Stomach (tissue), 9 donors: ENCODE measurements around the gene ABHD2. TPM values are rescaled to one million over a fixed set of nuclear protein-coding genes. Genes with fewer than 3 reads are reported as not detected.
A peak's percentile ranks its signal among the peaks of the same experiment; 100 is the strongest.
"Not testable (repeated sequence)": the region's sequence is repeated elsewhere in the genome, so short reads cannot be mapped to it uniquely, and the experiment has no call there.

ENCODE experiments used
- DNase-seq, 2 donors: peaks; one replicate each; pipeline versions ENCODE4 v3.0.0 to v3.0.0-alpha.2; 2013 to 2019
- H3K27ac ChIP-seq, 5 donors: fragments of 200-600 bp in 4 of 5; sonication (generic) in 4 of 5; one replicate each; pipeline ENCODE4 v1.5.1; 2013 to 2019; ENCODE audit warnings: mild to moderate bottlenecking in 1 of 5, moderate library complexity in 1 of 5
- H3K27me3 ChIP-seq, 3 donors: fragments of 200-600 bp; sonication (generic); one replicate each; pipeline ENCODE4 v1.5.1; 2017 to 2019; ENCODE audit warnings: mixed run types in 1 of 3
- H3K36me3 ChIP-seq, 4 donors: fragments of 200-600 bp; sonication (generic); 1 replicate in 3 of 4; 2 replicates in 1 of 4; pipeline ENCODE4 v1.5.1; 2016 to 2019
- H3K4me1 ChIP-seq, 4 donors: fragments of 200-600 bp; sonication (generic); one replicate each; pipeline ENCODE4 v1.5.1; 2016 to 2019
- H3K4me3 ChIP-seq, 4 donors: fragments of 200-600 bp; sonication (generic) in 3 of 4; one replicate each; pipeline ENCODE4 v1.5.1; 2016 to 2019; ENCODE audit warnings: mild to moderate bottlenecking in 1 of 4
- H3K9me3 ChIP-seq, 4 donors: fragments of 200-600 bp; sonication (generic); one replicate each; pipeline ENCODE4 v1.5.1; 2016 to 2019
- EP300 ChIP-seq: sonication (generic); formaldehyde crosslinking; IDR thresholded peaks from one replicate; pipeline ENCODE4 v1.6.1; 2017; ENCODE audit warnings: antibody characterized with exemption
- POLR2A ChIP-seq, 4 donors: fragments of 450-650 bp; IDR thresholded peaks; one replicate each; pipeline ENCODE4 v1.6.1; 2016; ENCODE audit warnings: antibody characterized with exemption in 4 of 4, control low read depth in 2 of 4, mild to moderate bottlenecking in 1 of 4, moderate library complexity in 1 of 4
- POLR2AphosphoS5 ChIP-seq, 3 donors: sonication (generic); formaldehyde crosslinking; IDR thresholded peaks; one replicate each; pipeline ENCODE4 v1.6.1; 2016; ENCODE audit warnings: antibody characterized with exemption in 3 of 3
- WGBS, 5 donors: extraction: QIAGEN DNeasy Blood & Tissue Kit in 3 of 5; methylation state at CpG; one replicate each; pipeline versions ENCODE4 v1.1.5 to v1.1.7; 2013 to 2018; 5-methylcytosine and 5-hydroxymethylcytosine counted together
- intact Hi-C: fragments of 100-400 bp; cut with DNase I; formaldehyde crosslinking; loops from one replicate; pipeline ENCODE4 v1.15.1; 2023; ENCODE audit warnings: low total_unique reads
- polyA plus RNA-seq, 3 donors: library from polyadenylated mRNA; stranded (reverse); fragments of 200-250 nt; gene quantifications; one replicate each; pipeline ENCODE4 v1.2.3, GENCODE V29; 2013
- total RNA-seq, 5 donors: library from RNA; depleted of rRNA; stranded (reverse); fragments of >200 nt; gene quantifications; one replicate each; pipeline versions ENCODE4 v1.1.0 to v1.2.3, GENCODE V29; 2014 to 2016
- TF ChIP-seq, protein P1 (sequence below), 7 experiments: fragments of 450-650 bp in 4 of 7; fragments of 200-600 bp in 3 of 7; sonication (generic) in 3 of 7; IDR thresholded peaks; one replicate each; pipeline ENCODE4 v1.5.1; 2016 to 2019; ENCODE audit warnings: antibody characterized with exemption in 7 of 7, control low read depth in 2 of 7, mild to moderate bottlenecking in 1 of 7
- donor health status: healthy with polysubstance abuse.
- donor health status: Bipolar disorder and iron deficiency.
- donor health status: healthy.

ABHD2 gene
- total and polyA plus RNA-seq, 8 donors, result 5.1 to 192 (median 70.3) TPM

GRCh38 chr15:89243691-89244573, 155.7 kb downstream of the ABHD2 start, which contains the start of gene FANCI:
FANCI (plus strand) TSS chr15:89243979; CDS start chr15:89247648, 3,669 bp downstream.
- DNase-seq, result peak; percentile 97 to 98
- peaks cover 0 to 7% (median 0%) of the 10 kb centered on the region in 4 donors for H3K9me3 ChIP-seq
- peaks cover 0 to 10% (median 2%) of the 10 kb centered on the region in 4 donors for H3K36me3 ChIP-seq
- H3K27ac ChIP-seq, result peak within 1 kb of the TSS; percentile 12 to 77 (median 74)
- 0 to 2% (median 0%) methylated on average over 48 to 69 of the region's 69 CpGs for WGBS, 5 donors
- peak within 1 kb of the TSS; percentile 74 to 97 (median 87) for H3K4me3 ChIP-seq
- intact Hi-C loops, result no loop called here
- TF ChIP-seq EP300, result no peak
- peak; percentile 61 to 93 (median 80) for TF ChIP-seq POLR2AphosphoS5 (IDR thresholded peaks at IDR 0.05)
- no peak for TF ChIP-seq POLR2A (IDR thresholded peaks at IDR 0.05)
- TF ChIP-seq, protein P1, sequence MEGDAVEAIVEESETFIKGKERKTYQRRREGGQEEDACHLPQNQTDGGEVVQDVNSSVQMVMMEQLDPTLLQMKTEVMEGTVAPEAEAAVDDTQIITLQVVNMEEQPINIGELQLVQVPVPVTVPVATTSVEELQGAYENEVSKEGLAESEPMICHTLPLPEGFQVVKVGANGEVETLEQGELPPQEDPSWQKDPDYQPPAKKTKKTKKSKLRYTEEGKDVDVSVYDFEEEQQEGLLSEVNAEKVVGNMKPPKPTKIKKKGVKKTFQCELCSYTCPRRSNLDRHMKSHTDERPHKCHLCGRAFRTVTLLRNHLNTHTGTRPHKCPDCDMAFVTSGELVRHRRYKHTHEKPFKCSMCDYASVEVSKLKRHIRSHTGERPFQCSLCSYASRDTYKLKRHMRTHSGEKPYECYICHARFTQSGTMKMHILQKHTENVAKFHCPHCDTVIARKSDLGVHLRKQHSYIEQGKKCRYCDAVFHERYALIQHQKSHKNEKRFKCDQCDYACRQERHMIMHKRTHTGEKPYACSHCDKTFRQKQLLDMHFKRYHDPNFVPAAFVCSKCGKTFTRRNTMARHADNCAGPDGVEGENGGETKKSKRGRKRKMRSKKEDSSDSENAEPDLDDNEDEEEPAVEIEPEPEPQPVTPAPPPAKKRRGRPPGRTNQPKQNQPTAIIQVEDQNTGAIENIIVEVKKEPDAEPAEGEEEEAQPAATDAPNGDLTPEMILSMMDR (IDR thresholded peaks at IDR 0.05), result peak in 5 of 7 experiments; percentile 17 to 53 (median 40)
- H3K4me1 ChIP-seq, result peaks cover 5 to 23% (median 20%) of the 10 kb centered on the region in 4 donors
- no peaks in the 10 kb centered on the region for H3K27me3 ChIP-seq

GRCh38 chr15:89244574-89244903, 156.3 kb downstream of the ABHD2 start:
- Histone ChIP-seq H3K4me1 (peaks cover 5 to 23% (median 20%) of the 10 kb centered on the region in 4 donors), H3K36me3 (peaks cover 0 to 16% (median 2%) of the 10 kb centered on the region in 4 donors), H3K9me3 (peaks cover 0 to 5% (median 0%) of the 10 kb centered on the region in 4 donors), H3K27ac (peak overlapping the region in 3 of 5 donors; percentile 56 to 77 (median 76)), H3K4me3 (peak overlapping the region; percentile 74 to 97 (median 87)), H3K27me3 (no peaks in the 10 kb centered on the region)
- WGBS, 5 donors, result 0 to 3% (median 0%) methylated on average over 6 of the region's 6 CpGs
- intact Hi-C loops, result no loop called here
- no peak for DNase-seq
- TF ChIP-seq EP300, result no peak
- TF ChIP-seq, protein P1 (IDR thresholded peaks at IDR 0.05), result no peak
- no peak for TF ChIP-seq POLR2A (IDR thresholded peaks at IDR 0.05)
- TF ChIP-seq POLR2AphosphoS5 (IDR thresholded peaks at IDR 0.05), result no peak

- peaks cover 5 to 23% (median 19%) of the 10 kb centered on the region in 4 donors for H3K4me1 ChIP-seq
- TF ChIP-seq POLR2AphosphoS5 (IDR thresholded peaks at IDR 0.05) (no peak), EP300 (no peak), POLR2A (IDR thresholded peaks at IDR 0.05) (no peak)
- TF ChIP-seq, protein P1 (IDR thresholded peaks at IDR 0.05), result no peak
- WGBS, 5 donors, result 62 to 74% (median 68%) methylated on average over 2 of the region's 2 CpGs
Measured at GRCh38 chr15:89247446-89247845, 159.2 kb downstream of the ABHD2 start.

GRCh38 chr15:89248584-89248983, 160.3 kb downstream of the ABHD2 start:
- H3K36me3 ChIP-seq, result peaks cover 0 to 22% (median 2%) of the 10 kb centered on the region in 4 donors

More at GRCh38 chr15:89247446-89247845, 159.2 kb downstream of the ABHD2 start:
- Histone ChIP-seq H3K36me3 (peaks cover 0 to 22% (median 2%) of the 10 kb centered on the region in 4 donors), H3K4me3 (no peak overlapping the region), H3K27ac (no peak overlapping the region), H3K27me3 (no peaks in the 10 kb centered on the region), H3K9me3 (no peaks in the 10 kb centered on the region)
- intact Hi-C loops, result no loop called here
- DNase-seq, result no peak

GRCh38 chr15:89250142-89250541, 161.9 kb downstream of the ABHD2 start:
- H3K4me3 ChIP-seq, H3K9me3 ChIP-seq, DNase-seq, H3K4me1 ChIP-seq, H3K27me3 ChIP-seq, H3K27ac ChIP-seq, intact Hi-C loops: not testable (repeated sequence)
- 90 to 97% (median 97%) methylated on average over 5 of the region's 5 CpGs for WGBS, 5 donors
- peaks cover 0 to 29% (median 2%) of the 10 kb centered on the region in 4 donors for H3K36me3 ChIP-seq

More at GRCh38 chr15:89248584-89248983, 160.3 kb downstream of the ABHD2 start:
- intact Hi-C loops, result no loop called here
- Histone ChIP-seq H3K27me3 (no peaks in the 10 kb centered on the region), H3K4me1 (peaks cover 5 to 14% (median 11%) of the 10 kb centered on the region in 4 donors), H3K4me3 (no peak overlapping the region), H3K9me3 (no peaks in the 10 kb centered on the region), H3K27ac (no peak overlapping the region)
- DNase-seq, result no peak
- 96 to 99% (median 98%) methylated on average over 2 of the region's 2 CpGs for WGBS, 5 donors
- no peak for TF ChIP-seq POLR2A (IDR thresholded peaks at IDR 0.05)
- TF ChIP-seq, protein P1 (IDR thresholded peaks at IDR 0.05), result no peak
- TF ChIP-seq POLR2AphosphoS5 (IDR thresholded peaks at IDR 0.05), result no peak
- TF ChIP-seq EP300, result no peak
